Activated T-helper 2 cell treated with anti-CD3 and anti-CD28 coated beads, Interferon-gamma antibody, Interleukin-2, Interleukin-4, amounts not matched to agents 10 μg/mL and 5 μg/mL and 100 μg/mL, durations not matched to agents 14 hours and 24 hours and 36 hours (primary cell): Measurements from ENCODE around the gene KRTAP3-1. TPM values are rescaled to one million over a fixed set of nuclear protein-coding genes. Genes with fewer than 3 reads are reported as not detected.
"Not testable (repeated sequence)": the region's sequence is repeated elsewhere in the genome, so short reads cannot be mapped to it uniquely, and the experiment has no call there.

Experiments used
- DNase-seq: peaks from one replicate; pipeline ENCODE4 v3.0.0; 2021; ENCODE audit warnings: low spot score
- H3K27ac Mint-ChIP-seq: one replicate; pipeline ENCODE4 v1.8.0; 2021; ENCODE audit warnings: mixed read lengths
- H3K27me3 Mint-ChIP-seq: one replicate; pipeline ENCODE4 v1.8.0; 2021; ENCODE audit warnings: low read depth, mixed read lengths
- H3K36me3 Mint-ChIP-seq: one replicate; pipeline ENCODE4 v1.8.0; 2021; ENCODE audit warnings: low read depth, mixed read lengths
- H3K4me1 Mint-ChIP-seq: one replicate; pipeline ENCODE4 v1.8.0; 2021; ENCODE audit warnings: low read depth, mixed read lengths
- H3K4me3 Mint-ChIP-seq: one replicate; pipeline ENCODE4 v1.8.0; 2021; ENCODE audit warnings: low read depth, mild to moderate bottlenecking, moderate library complexity, mixed read lengths
- H3K9me3 Mint-ChIP-seq: one replicate; pipeline ENCODE4 v1.8.0; 2021; ENCODE audit warnings: mixed read lengths
- intact Hi-C: fragments of 100-400 bp; cut with micrococcal nuclease; formaldehyde crosslinking; loops from one replicate; pipeline ENCODE4 v1.15.1; 2023
- total RNA-seq: library from RNA; stranded (reverse); gene quantifications from 2 replicates; pipeline ENCODE4 v1.2.3, GENCODE V29; 2022

KRTAP3-1 gene
- total RNA-seq, 1 donor from 2014 or later: not detected

DNA sequence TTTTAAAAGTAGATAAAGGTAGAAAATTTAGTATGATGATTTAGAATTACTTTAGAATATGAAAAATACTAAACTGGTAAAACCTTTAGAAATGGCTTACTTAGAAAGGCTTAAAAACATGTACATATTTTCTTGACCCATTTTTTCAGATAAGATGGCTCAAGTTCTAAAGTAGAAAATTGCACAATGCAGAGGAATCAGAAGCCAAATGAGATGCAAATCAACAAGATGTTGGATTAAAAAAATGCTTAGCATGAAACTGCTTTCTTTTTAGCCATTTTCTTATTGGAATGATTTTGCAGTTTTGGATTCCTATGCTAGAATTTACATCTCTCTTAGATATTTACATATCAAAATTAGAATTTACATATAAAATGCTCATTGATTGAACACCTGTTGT lies 1.5 kb upstream of the KRTAP3-1 start:
- Mint-ChIP-seq H3K9me3 (no peaks in the 10 kb centered on the region), H3K27ac (no peak overlapping the region), H3K4me1 (no peaks in the 10 kb centered on the region), H3K4me3 (no peak overlapping the region), H3K27me3 (peaks cover 13% of the 10 kb centered on the region), H3K36me3 (no peaks in the 10 kb centered on the region)
- DNase-seq: no peak
- intact Hi-C loops: no loop called here

DNA sequence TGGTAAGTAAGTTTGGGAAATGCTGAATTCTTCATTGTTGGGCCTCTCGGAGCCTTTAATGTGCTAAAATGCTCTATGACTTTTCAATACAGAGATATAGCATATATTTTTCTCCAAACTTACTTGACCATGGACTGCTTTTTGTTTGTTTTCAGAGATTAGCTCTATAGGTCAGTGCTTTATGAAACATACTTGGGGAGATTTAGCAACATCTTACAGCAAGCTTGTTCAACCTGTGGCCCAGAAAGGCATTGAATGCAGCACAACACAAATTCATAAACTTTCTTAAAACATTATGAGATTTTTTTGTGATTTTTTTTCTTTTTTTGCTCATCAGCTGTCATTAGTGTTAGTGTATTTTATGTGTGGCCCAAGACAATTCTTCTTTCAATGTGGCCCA lies 1.0 kb upstream of the KRTAP3-1 start:
- DNase-seq: no peak
- H3K9me3 Mint-ChIP-seq: no peaks in the 10 kb centered on the region
- no peaks in the 10 kb centered on the region for H3K36me3 Mint-ChIP-seq
- no peak overlapping the region for H3K4me3 Mint-ChIP-seq
- peaks cover 13% of the 10 kb centered on the region for H3K27me3 Mint-ChIP-seq
- no peaks in the 10 kb centered on the region for H3K4me1 Mint-ChIP-seq
- intact Hi-C loops: no loop called here
- H3K27ac Mint-ChIP-seq: no peak overlapping the region

GRCh38 chr17:41009301-41009760 lies 403 bp upstream of the KRTAP3-1 start:
- H3K9me3 Mint-ChIP-seq: no peaks in the 10 kb centered on the region
- H3K4me1 Mint-ChIP-seq: no peaks in the 10 kb centered on the region
- H3K27me3 Mint-ChIP-seq: peaks cover 13% of the 10 kb centered on the region

GRCh38 chr17:41004397-41004796 lies 4.5 kb downstream of the KRTAP3-1 start:
- intact Hi-C loops: no loop called here
- Mint-ChIP-seq H3K9me3 (no peaks in the 10 kb centered on the region), H3K27me3 (peaks cover 1% of the 10 kb centered on the region), H3K4me1 (no peaks in the 10 kb centered on the region), H3K27ac (no peak overlapping the region), H3K4me3 (no peak overlapping the region), H3K36me3 (no peaks in the 10 kb centered on the region)
- no peak for DNase-seq

More at GRCh38 chr17:41009301-41009760, 403 bp upstream of the KRTAP3-1 start:
- Mint-ChIP-seq H3K4me3 (no peak overlapping the region), H3K27ac (no peak overlapping the region), H3K36me3 (no peaks in the 10 kb centered on the region)
- intact Hi-C loops: no loop called here
- no peak for DNase-seq

DNA sequence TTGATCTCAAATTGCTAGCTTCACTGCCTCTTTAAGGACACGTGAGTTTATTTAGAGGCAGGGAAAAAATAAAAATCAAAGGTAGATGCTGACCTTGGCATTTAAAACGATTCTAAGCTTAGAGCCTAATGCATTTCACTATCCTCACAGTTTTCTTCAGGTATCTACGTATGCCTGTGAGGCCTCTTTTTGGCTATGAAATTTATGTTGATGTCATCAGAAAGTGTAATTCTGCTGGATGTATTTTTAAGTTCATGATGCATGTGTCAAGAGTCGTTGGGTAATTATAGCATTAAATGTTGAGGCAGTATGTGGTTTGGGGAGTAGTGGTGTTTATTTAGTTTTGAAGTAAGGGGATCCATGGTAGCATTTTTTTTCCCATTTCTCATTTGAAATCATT lies 5.0 kb downstream of the KRTAP3-1 start:
- H3K4me3 Mint-ChIP-seq: no peak overlapping the region
- no peak overlapping the region for H3K27ac Mint-ChIP-seq
- DNase-seq: no peak
- H3K27me3 Mint-ChIP-seq: peaks cover 3% of the 10 kb centered on the region
- no peaks in the 10 kb centered on the region for H3K9me3 Mint-ChIP-seq
- H3K36me3 Mint-ChIP-seq: no peaks in the 10 kb centered on the region
- no peaks in the 10 kb centered on the region for H3K4me1 Mint-ChIP-seq
- intact Hi-C loops: no loop called here

DNA sequence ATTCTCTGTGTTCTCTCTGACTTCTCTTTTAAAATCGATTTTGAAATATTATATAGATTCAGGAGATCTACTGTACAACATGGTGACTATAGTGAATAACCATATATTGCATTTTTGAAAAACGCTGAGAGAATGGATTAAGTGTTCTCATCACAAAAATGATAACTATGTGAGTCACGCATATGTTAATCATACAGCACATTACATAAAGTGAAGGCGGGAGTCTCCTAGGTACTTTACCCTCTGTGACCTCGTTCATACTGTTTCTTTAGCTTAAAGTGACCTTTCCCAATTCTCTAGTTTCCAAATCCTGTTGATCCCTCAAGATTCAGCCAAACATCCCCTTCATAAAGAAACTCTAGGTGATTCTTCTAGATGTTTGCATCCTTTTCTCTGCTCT lies 6.1 kb downstream of the KRTAP3-1 start:
- peaks cover 7% of the 10 kb centered on the region for H3K27me3 Mint-ChIP-seq
- no peak overlapping the region for H3K4me3 Mint-ChIP-seq
- no peak overlapping the region for H3K27ac Mint-ChIP-seq
- no peaks in the 10 kb centered on the region for H3K36me3 Mint-ChIP-seq
- H3K4me1 Mint-ChIP-seq: no peaks in the 10 kb centered on the region
- H3K9me3 Mint-ChIP-seq: no peaks in the 10 kb centered on the region
- no peak for DNase-seq
- intact Hi-C loops: no loop called here

DNA sequence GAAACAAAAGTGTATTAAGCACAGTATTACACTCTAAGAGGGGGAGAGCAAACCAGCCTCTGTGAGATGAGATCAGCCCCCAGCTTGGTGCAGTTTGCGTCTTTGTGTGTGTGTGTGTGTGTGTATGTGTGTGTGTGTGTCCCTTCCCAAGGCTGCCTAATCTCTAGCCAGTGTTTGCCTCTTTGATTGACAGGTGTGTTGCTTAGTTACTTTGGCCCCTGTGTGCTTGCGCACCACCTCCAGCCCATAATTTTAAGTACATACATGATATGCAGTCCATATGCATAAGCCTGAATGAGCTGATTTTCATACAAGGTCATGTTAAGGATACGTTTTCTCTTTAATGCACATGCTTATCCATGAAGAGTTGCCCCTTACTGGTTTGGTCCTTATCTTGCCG lies 7.1 kb downstream of the KRTAP3-1 start:
- Mint-ChIP-seq H3K9me3 (no peaks in the 10 kb centered on the region), H3K4me1 (no peaks in the 10 kb centered on the region), H3K4me3 (no peak overlapping the region), H3K36me3 (no peaks in the 10 kb centered on the region), H3K27me3 (peaks cover 15% of the 10 kb centered on the region), H3K27ac (no peak overlapping the region)
- DNase-seq: no peak
- intact Hi-C loops: no loop called here

- H3K4me1 Mint-ChIP-seq, H3K9me3 Mint-ChIP-seq, H3K4me3 Mint-ChIP-seq, H3K27ac Mint-ChIP-seq, H3K36me3 Mint-ChIP-seq, intact Hi-C loops, DNase-seq: not testable (repeated sequence)
- H3K27me3 Mint-ChIP-seq: peaks cover 22% of the 10 kb centered on the region
Observed at GRCh38 chr17:40999563-40999962, 9.4 kb downstream of the KRTAP3-1 start, which contains the start of gene KRTAP3-2. Gene KRTAP3-2, minus strand, starts transcription at chr17:40999906. Its CDS starts 53 bp downstream, at chr17:40999853.

DNA sequence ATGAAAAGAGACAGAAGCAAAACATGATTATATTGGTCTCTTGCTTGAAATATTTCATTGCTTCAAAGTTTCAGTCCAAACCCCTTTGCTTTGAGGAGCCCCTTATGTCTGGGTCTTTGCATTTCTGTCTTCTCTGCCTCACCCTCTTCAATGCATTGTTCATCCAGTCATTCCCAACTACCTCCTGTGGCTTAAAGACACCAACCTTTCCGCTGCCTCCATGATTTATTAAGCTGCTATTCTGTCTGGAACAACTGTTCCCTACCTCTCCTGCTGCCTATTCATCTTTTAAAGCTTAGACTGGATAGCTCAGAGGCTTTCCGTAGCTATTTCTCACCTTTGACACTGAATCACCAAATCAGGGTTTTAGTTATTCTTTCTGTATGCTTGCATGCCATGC lies 11.6 kb downstream of the KRTAP3-1 start:
- DNase-seq: no peak
- intact Hi-C loops: no loop called here
- Mint-ChIP-seq H3K4me3 (no peak overlapping the region), H3K4me1 (no peaks in the 10 kb centered on the region), H3K27me3 (peaks cover 36% of the 10 kb centered on the region), H3K27ac (no peak overlapping the region), H3K9me3 (no peaks in the 10 kb centered on the region), H3K36me3 (no peaks in the 10 kb centered on the region)

DNA sequence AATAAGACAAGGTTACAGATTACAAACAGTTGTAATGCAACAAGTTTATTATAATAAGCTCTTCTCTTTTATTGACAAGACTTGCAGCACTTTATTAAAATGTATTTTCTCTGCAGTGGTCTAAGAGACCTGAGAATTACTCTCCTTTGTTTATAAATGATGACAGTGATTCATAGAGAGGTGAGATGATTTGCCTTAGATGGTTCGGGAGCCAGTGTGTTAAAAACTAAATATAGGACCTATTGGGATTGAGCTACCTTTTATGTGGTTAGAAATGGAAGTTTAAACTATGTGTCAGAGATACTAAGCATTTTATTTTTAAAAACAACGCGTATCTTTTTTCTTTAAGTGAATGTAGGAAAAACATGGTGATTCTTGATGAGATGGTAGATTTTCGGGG lies 12.1 kb downstream of the KRTAP3-1 start:
- DNase-seq: no peak
- H3K36me3 Mint-ChIP-seq: no peaks in the 10 kb centered on the region
- no peaks in the 10 kb centered on the region for H3K9me3 Mint-ChIP-seq
- H3K4me3 Mint-ChIP-seq: no peak overlapping the region
- H3K4me1 Mint-ChIP-seq: no peaks in the 10 kb centered on the region
- H3K27me3 Mint-ChIP-seq: peaks cover 39% of the 10 kb centered on the region
- H3K27ac Mint-ChIP-seq: no peak overlapping the region
- intact Hi-C loops: no loop called here

DNA sequence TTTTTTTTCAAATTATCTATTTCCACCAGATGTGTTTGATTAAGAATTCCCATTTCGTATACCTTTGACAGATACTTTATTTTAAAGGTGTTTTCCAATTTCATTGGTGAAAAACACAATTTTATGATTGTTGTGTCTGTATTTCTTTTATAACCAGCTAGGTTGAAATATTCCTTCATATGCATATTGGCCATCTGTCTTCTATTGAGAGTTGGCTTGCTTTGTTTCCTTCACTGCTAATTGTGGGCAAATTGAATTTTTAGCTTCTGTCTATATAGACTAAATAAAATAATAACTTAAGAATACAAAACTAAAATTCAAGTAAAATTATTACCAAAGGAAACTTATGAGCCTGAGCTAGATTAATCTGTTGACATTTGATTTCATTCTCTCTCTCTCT lies 13.8 kb downstream of the KRTAP3-1 start:
- H3K4me1 Mint-ChIP-seq: no peaks in the 10 kb centered on the region
- intact Hi-C loops: no loop called here
- no peak overlapping the region for H3K27ac Mint-ChIP-seq
- DNase-seq: no peak
- H3K9me3 Mint-ChIP-seq: no peaks in the 10 kb centered on the region
- no peaks in the 10 kb centered on the region for H3K36me3 Mint-ChIP-seq
- H3K27me3 Mint-ChIP-seq: peaks cover 40% of the 10 kb centered on the region
- no peak overlapping the region for H3K4me3 Mint-ChIP-seq

DNA sequence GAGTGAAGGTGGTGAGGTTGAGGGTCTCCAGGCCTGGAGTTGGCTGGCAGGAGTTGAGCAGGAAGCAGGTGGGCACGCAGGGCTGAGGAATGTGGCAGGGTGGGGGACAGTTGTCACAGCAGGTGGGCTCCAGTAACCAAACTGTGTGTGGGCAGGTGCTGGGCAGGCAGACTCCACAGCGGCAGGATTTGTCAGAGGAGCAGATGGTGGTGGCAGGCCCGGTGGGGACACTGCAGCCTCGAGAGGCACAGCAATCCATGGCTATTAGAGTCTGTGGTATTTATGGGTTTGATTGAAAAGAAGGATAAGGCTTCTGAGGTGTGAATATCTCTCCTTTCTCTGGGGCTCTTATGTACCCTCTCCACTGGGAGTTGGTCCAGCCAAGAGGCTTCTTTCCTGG lies 15.1 kb downstream of the KRTAP3-1 start, which contains the start of gene KRTAP3-3:
Gene KRTAP3-3, minus strand, starts transcription at position 326 of the 400 bp plus-strand sequence. Its CDS starts 67 bp downstream, at position 259.
- Mint-ChIP-seq H3K4me3 (no peak within 1 kb of the TSS), H3K27me3 (peaks cover 37% of the 10 kb centered on the region), H3K36me3 (no peaks in the 10 kb centered on the region), H3K4me1 (no peaks in the 10 kb centered on the region), H3K27ac (no peak within 1 kb of the TSS), H3K9me3 (no peaks in the 10 kb centered on the region)
- intact Hi-C loops: no loop called here
- no peak for DNase-seq

- no peak overlapping the region for H3K4me3 Mint-ChIP-seq
- no peaks in the 10 kb centered on the region for H3K36me3 Mint-ChIP-seq
- H3K4me1 Mint-ChIP-seq: no peaks in the 10 kb centered on the region
- no peaks in the 10 kb centered on the region for H3K9me3 Mint-ChIP-seq
- H3K27me3 Mint-ChIP-seq: peaks cover 37% of the 10 kb centered on the region
- intact Hi-C loops: no loop called here
- no peak for DNase-seq
- H3K27ac Mint-ChIP-seq: no peak overlapping the region
Observed at GRCh38 chr17:40993084-40993483, 15.8 kb downstream of the KRTAP3-1 start.

- no peaks in the 10 kb centered on the region for H3K36me3 Mint-ChIP-seq
- H3K27me3 Mint-ChIP-seq: peaks cover 36% of the 10 kb centered on the region
Observed at GRCh38 chr17:40992666-40993065, 16.3 kb downstream of the KRTAP3-1 start.

More at GRCh38 chr17:40992666-40993065, 16.3 kb downstream of the KRTAP3-1 start:
- Mint-ChIP-seq H3K4me1 (no peaks in the 10 kb centered on the region), H3K4me3 (no peak overlapping the region), H3K27ac (no peak overlapping the region), H3K9me3 (no peaks in the 10 kb centered on the region)
- no peak for DNase-seq
- intact Hi-C loops: no loop called here
